B cell (primary cell): ENCODE measurements around the gene PTPRG. TPM values are rescaled to one million over a fixed set of nuclear protein-coding genes. Genes with fewer than 3 reads are reported as not detected.

Source experiments
- ATAC-seq: fragments of 200-7000 bp; cut with Tn5 transposase; one replicate; pipeline ENCODE4 v1.10.0; 2021; ENCODE audit warnings: low read depth, mild to moderate bottlenecking, moderate number of reproducible peaks, moderate library complexity
- CTCF ChIA-PET: fragments of 350-600 bp; sonication (Branson Sonifier 250); formaldehyde crosslinking; loops from one replicate; lab custom pipeline; 2021; ENCODE audit warnings: antibody characterized with exemption, inconsistent platforms; lab: Charles Lee
- POLR2A ChIA-PET: fragments of 350-600 bp; sonication (Branson Sonifier 250); formaldehyde crosslinking; loops from one replicate; lab custom pipeline; 2021; ENCODE audit warnings: antibody characterized with exemption; lab: Charles Lee
- DNase-seq: peaks from one replicate; pipeline ENCODE4 v3.0.0; 2013
- H2AFZ ChIP-seq: 2 replicates; pipeline ENCODE4 v1.6.1; 2012; ENCODE audit warnings: mild to moderate bottlenecking, low read depth, low read length; ENCODE audit not compliant: insufficient read depth, poor library complexity, severe bottlenecking
- H3K27ac ChIP-seq, 2 donors: 1 replicate in 1 of 2; 2 replicates in 1 of 2; pipeline ENCODE4 v1.5.1; 2012 to 2013; ENCODE audit warnings: low read length in 2 of 2, mild to moderate bottlenecking in 2 of 2, moderate library complexity in 1 of 2
- H3K27me3 ChIP-seq, 4 experiments: fragments of 200-600 bp in 1 of 4; sonication (generic) in 1 of 4; replicated peaks in 1 of 4; 1 replicate in 2 of 4; 2 replicates in 2 of 4; pipeline versions ENCODE4 v1.6.1 to v1.7.0; 2013 to 2016; ENCODE audit warnings: low read length in 3 of 4, mild to moderate bottlenecking in 2 of 4, mixed read lengths in 1 of 4, moderate library complexity in 1 of 4; ENCODE audit not compliant: insufficient read depth in 4 of 4, control insufficient read depth in 3 of 4; ENCODE audit errors: control extremely low read depth in 1 of 4
- H3K36me3 ChIP-seq, 2 experiments: replicated peaks in 1 of 2; 1 replicate in 1 of 2; 2 replicates in 1 of 2; pipeline versions ENCODE4 v1.6.1 to v1.7.1; 2013; ENCODE audit warnings: low read length in 1 of 2; ENCODE audit not compliant: insufficient read depth in 2 of 2, control insufficient read depth in 1 of 2; ENCODE audit errors: control extremely low read depth in 1 of 2, extremely low read depth in 1 of 2
- H3K4me1 ChIP-seq, 2 donors: fragments of 200-600 bp in 1 of 2; sonication (generic) in 1 of 2; 1 replicate in 1 of 2; 2 replicates in 1 of 2; pipeline versions ENCODE4 v1.5.1 to v1.6.1; 2013 to 2017; ENCODE audit warnings: low read length in 2 of 2; ENCODE audit not compliant: control insufficient read depth in 2 of 2, insufficient read depth in 2 of 2
- H3K4me2 ChIP-seq: replicated peaks from 2 replicates; pipeline ENCODE3; 2012; ENCODE audit warnings: mild to moderate bottlenecking, low read depth, low read length; ENCODE audit not compliant: poor library complexity, severe bottlenecking
- H3K4me3 ChIP-seq, 5 experiments: fragments of 200-600 bp in 1 of 5; sonication (generic) in 1 of 5; 1 replicate in 3 of 5; 2 replicates in 2 of 5; pipeline versions ENCODE4 v1.5.1 to v1.7.0; 2011 to 2016; ENCODE audit warnings: low read length in 4 of 5, mild to moderate bottlenecking in 4 of 5, low read depth in 2 of 5, control low read depth in 1 of 5, moderate library complexity in 1 of 5; ENCODE audit not compliant: insufficient read depth in 1 of 5; ENCODE audit errors: control extremely low read depth in 1 of 5, extremely low read depth in 1 of 5
- H3K79me2 ChIP-seq: fragments of 200-600 bp; sonication (generic); one replicate; pipeline ENCODE4 v1.6.0; 2016; ENCODE audit warnings: low read length; ENCODE audit not compliant: control insufficient read depth, insufficient read depth
- H3K9ac ChIP-seq: fragments of 200-600 bp; sonication (generic); 2 replicates; pipeline ENCODE4 v1.6.1; 2017; ENCODE audit warnings: mild to moderate bottlenecking, low read length, moderate library complexity
- H3K9me3 ChIP-seq, 3 donors: one replicate each; pipeline versions ENCODE4 v1.6.1 to v1.7.1; 2013; ENCODE audit warnings: low read length in 2 of 3; ENCODE audit not compliant: control insufficient read depth in 2 of 3, insufficient read depth in 1 of 3; ENCODE audit errors: control extremely low read depth in 1 of 3
- H4K20me1 ChIP-seq: 2 replicates; pipeline ENCODE4 v1.6.0; 2012; ENCODE audit warnings: mild to moderate bottlenecking, low read length; ENCODE audit not compliant: insufficient read depth, control insufficient read depth, poor library complexity, severe bottlenecking
- H3K27ac Mint-ChIP-seq: one replicate; pipeline ENCODE4 v1.8.0; 2021; ENCODE audit warnings: mixed read lengths
- H3K27me3 Mint-ChIP-seq: one replicate; pipeline ENCODE4 v1.8.0; 2021; ENCODE audit warnings: mixed read lengths
- H3K4me1 Mint-ChIP-seq: one replicate; pipeline ENCODE4 v1.8.0; 2021; ENCODE audit warnings: mixed read lengths
- H3K4me3 Mint-ChIP-seq: one replicate; pipeline ENCODE4 v1.8.0; 2021; ENCODE audit warnings: mixed read lengths
- H3K9me3 Mint-ChIP-seq: one replicate; pipeline ENCODE4 v1.8.0; 2022; ENCODE audit warnings: mixed read lengths; ENCODE audit not compliant: insufficient read depth
- EZH2 ChIP-seq: IDR thresholded peaks from 2 replicates; pipeline ENCODE4 v1.6.1; 2012; ENCODE audit warnings: borderline replicate concordance, low read depth, mild to moderate bottlenecking, moderate library complexity, low read length; ENCODE audit not compliant: insufficient read depth, poor library complexity, severe bottlenecking
- WGBS: methylation state at CpG from one replicate; pipeline ENCODE4 v1.1.5; 2013; ENCODE audit warnings: missing lambda C conversion rate; ENCODE audit not compliant: insufficient coverage; 5-methylcytosine and 5-hydroxymethylcytosine counted together
- intact Hi-C: fragments of 100-400 bp; cut with micrococcal nuclease; formaldehyde crosslinking; loops from one replicate; pipeline ENCODE4 v1.10.0; 2022
- polyA plus RNA-seq: library from polyadenylated mRNA; depleted of rRNA; stranded (reverse); fragments of >200 nt; gene quantifications from 2 replicates; pipeline ENCODE4 v1.2.3, GENCODE V29; 2012
- total RNA-seq, 2 donors: library from RNA; stranded (reverse); fragments of 120-200 nt in 1 of 2; gene quantifications; 1 replicate in 1 of 2; 2 replicates in 1 of 2; pipeline versions ENCODE4 v1.2.3 to v1.2.4, GENCODE V29; 2013 to 2022
- TF ChIP-seq, protein P1 (sequence below): fragments of 200-600 bp; IDR thresholded peaks from one replicate; pipeline ENCODE4 v1.8.0; 2022; ENCODE audit warnings: antibody characterized with exemption, mild to moderate bottlenecking

Gene PTPRG
- total and polyA plus RNA-seq, 2 donors (not counting 1 experiment from before 2014, with no cell fraction given), result 0.12 to 1.3 TPM

DNA sequence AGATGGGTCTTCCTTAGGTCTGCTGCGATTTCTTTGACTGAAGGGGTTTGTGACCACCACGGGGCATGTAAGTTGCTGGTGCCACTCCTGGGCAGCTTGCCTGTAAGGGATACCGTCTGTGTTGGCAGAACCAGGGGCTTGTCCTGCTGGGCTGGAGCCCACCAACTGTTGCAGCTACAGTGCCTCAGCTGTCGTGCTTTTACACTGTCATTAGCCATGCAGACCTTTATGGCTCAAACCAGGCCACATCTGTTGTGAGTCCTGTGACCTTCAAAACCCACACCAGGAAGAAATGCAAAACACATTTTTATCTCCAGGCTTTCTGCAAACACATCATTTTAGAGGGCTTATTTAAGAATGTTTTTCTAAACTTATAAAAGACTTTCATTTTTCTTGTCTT is 168.7 kb downstream of the PTPRG start:
- DNase-seq (no peak), ATAC-seq (no peak)
- no peaks in the 10 kb centered on the region for H3K4me1 ChIP-seq
- no peaks in the 10 kb centered on the region for H4K20me1 ChIP-seq
- H3K27me3 Mint-ChIP-seq, result no peaks in the 10 kb centered on the region
- H3K9me3 ChIP-seq, result no peaks in the 10 kb centered on the region
- 88% methylated on average over 4 of the region's 4 CpGs for WGBS
- no peak overlapping the region for H2AFZ ChIP-seq
- ChIA-PET CTCF (no interaction called here), POLR2A (no interaction called here)
- H3K27ac Mint-ChIP-seq, result no peak overlapping the region
- H3K4me3 ChIP-seq, result no peak overlapping the region
- no peak overlapping the region for H3K4me2 ChIP-seq
- intact Hi-C loops, result no loop called here
- H3K4me1 Mint-ChIP-seq, result no peaks in the 10 kb centered on the region
- H3K79me2 ChIP-seq, result no peaks in the 10 kb centered on the region
- no peaks in the 10 kb centered on the region for H3K9me3 Mint-ChIP-seq
- no peak overlapping the region for H3K9ac ChIP-seq
- TF ChIP-seq EZH2, result no peak
- TF ChIP-seq, protein P1, sequence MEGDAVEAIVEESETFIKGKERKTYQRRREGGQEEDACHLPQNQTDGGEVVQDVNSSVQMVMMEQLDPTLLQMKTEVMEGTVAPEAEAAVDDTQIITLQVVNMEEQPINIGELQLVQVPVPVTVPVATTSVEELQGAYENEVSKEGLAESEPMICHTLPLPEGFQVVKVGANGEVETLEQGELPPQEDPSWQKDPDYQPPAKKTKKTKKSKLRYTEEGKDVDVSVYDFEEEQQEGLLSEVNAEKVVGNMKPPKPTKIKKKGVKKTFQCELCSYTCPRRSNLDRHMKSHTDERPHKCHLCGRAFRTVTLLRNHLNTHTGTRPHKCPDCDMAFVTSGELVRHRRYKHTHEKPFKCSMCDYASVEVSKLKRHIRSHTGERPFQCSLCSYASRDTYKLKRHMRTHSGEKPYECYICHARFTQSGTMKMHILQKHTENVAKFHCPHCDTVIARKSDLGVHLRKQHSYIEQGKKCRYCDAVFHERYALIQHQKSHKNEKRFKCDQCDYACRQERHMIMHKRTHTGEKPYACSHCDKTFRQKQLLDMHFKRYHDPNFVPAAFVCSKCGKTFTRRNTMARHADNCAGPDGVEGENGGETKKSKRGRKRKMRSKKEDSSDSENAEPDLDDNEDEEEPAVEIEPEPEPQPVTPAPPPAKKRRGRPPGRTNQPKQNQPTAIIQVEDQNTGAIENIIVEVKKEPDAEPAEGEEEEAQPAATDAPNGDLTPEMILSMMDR, result no peak
- H3K27me3 ChIP-seq, result no peaks in the 10 kb centered on the region
- no peak overlapping the region for H3K27ac ChIP-seq
- no peaks in the 10 kb centered on the region for H3K36me3 ChIP-seq
- H3K4me3 Mint-ChIP-seq, result no peak overlapping the region

DNA sequence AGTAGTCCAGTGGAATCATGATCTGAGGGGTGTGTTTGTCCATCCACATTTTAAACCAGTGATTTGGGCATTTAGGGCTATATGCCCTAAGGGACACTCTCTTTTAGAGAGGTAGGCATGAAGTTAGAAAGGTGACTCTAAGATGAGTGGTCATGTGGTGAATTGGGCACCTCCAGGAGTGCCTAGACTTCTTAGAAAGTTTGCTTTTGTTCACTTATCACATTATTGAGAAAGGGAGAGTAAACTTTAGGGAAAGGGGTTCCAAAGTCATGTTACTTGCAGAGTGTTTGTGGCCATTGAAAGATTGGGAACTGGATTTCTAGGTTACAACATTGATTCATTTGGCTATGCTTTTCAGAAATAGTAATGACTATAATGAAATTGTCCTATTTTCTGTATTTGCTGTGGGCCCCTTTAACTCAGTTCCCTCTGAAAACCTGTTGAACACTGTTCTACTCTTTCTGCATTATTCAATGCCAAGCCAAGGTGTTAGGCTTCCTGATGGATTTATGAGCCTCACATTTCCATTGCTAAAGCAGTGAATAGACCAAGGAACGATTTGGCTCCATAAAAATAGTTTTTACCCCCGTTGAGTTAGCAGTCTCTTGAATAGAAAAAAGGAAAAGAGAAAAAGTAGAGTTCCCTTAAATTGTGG is 169.3 kb downstream of the PTPRG start:
- intact Hi-C loops, result no loop called here
- Histone ChIP-seq H3K36me3 (no peaks in the 10 kb centered on the region), H3K9ac (no peak overlapping the region), H3K27me3 (no peaks in the 10 kb centered on the region), H3K79me2 (no peaks in the 10 kb centered on the region), H2AFZ (no peak overlapping the region), H4K20me1 (no peaks in the 10 kb centered on the region), H3K4me3 (no peak overlapping the region), H3K4me2 (no peak overlapping the region), H3K9me3 (no peaks in the 10 kb centered on the region), H3K27ac (no peak overlapping the region), H3K4me1 (no peaks in the 10 kb centered on the region)
- WGBS, result no CpG with 5 or more reads among the region's 2 CpGs
- no peaks in the 10 kb centered on the region for H3K27me3 Mint-ChIP-seq
- H3K9me3 Mint-ChIP-seq, result no peaks in the 10 kb centered on the region
- no peak for ATAC-seq
- TF ChIP-seq EZH2, result no peak
- TF ChIP-seq, protein P1, result no peak
- DNase-seq, result no peak
- POLR2A ChIA-PET, result no interaction called here
- no peak overlapping the region for H3K27ac Mint-ChIP-seq
- CTCF ChIA-PET, result no interaction called here
- H3K4me3 Mint-ChIP-seq, result no peak overlapping the region
- H3K4me1 Mint-ChIP-seq, result no peaks in the 10 kb centered on the region
